ENCODE results near the gene C6orf132.
"Not testable (repeated sequence)": the region's sequence is repeated elsewhere in the genome, so short reads cannot be mapped to it uniquely, and the experiment has no call there.

C6orf132 gene

GRCh38 chr6:42162812-42163211 lies 20.4 kb upstream of the C6orf132 start:
- Histone ChIP-seq H3K4me1 (ENCODE audit: control insufficient read depth, insufficient read depth, low read length) (peaks cover 2% of the 10 kb centered on the region), H3K27ac (ENCODE audit: insufficient read depth, low read depth, low read length, poor library complexity, severe bottlenecking) (no peak overlapping the region), H3K36me3 (ENCODE audit: control insufficient read depth, insufficient read depth, low read length) (no peaks in the 10 kb centered on the region), H3K4me3 (ENCODE audit: insufficient read depth, low read depth, low read length) (no peak overlapping the region), H3K27me3 (ENCODE audit: control insufficient read depth, insufficient read depth, low read length, poor library complexity, severe bottlenecking) (no peaks in the 10 kb centered on the region), H3K9me3 (ENCODE audit: control insufficient read depth, low read length) (no peaks in the 10 kb centered on the region)
- 91 to 93% methylated on average over 13 of the region's 13 CpGs for WGBS, 2 experiments

- 57% methylated on average over 7 of the region's 7 CpGs for WGBS, 2 experiments
- no peak overlapping the region for H3K27ac ChIP-seq (ENCODE audit: insufficient read depth, low read depth, low read length, poor library complexity, severe bottlenecking)
- H3K36me3 ChIP-seq (ENCODE audit: control insufficient read depth, insufficient read depth, low read length), result no peaks in the 10 kb centered on the region
- H3K4me3 ChIP-seq (ENCODE audit: insufficient read depth, low read depth, low read length), result no peak overlapping the region
- no peaks in the 10 kb centered on the region for H3K9me3 ChIP-seq (ENCODE audit: control insufficient read depth, low read length)
- no peaks in the 10 kb centered on the region for H3K27me3 ChIP-seq (ENCODE audit: control insufficient read depth, insufficient read depth, low read length, poor library complexity, severe bottlenecking)
- peaks cover 2% of the 10 kb centered on the region for H3K4me1 ChIP-seq (ENCODE audit: control insufficient read depth, insufficient read depth, low read length)
Measured at GRCh38 chr6:42162384-42162783, 20.0 kb upstream of the C6orf132 start.

- WGBS, 2 experiments, result 81 to 85% methylated on average over 4 of the region's 4 CpGs
- no peaks in the 10 kb centered on the region for H3K9me3 ChIP-seq (ENCODE audit: control insufficient read depth, low read length)
- H3K4me1 ChIP-seq (ENCODE audit: control insufficient read depth, insufficient read depth, low read length), result peaks cover 2% of the 10 kb centered on the region
- H3K27ac ChIP-seq (ENCODE audit: insufficient read depth, low read depth, low read length, poor library complexity, severe bottlenecking), result no peak overlapping the region
- H3K4me3 ChIP-seq (ENCODE audit: insufficient read depth, low read depth, low read length), result no peak overlapping the region
- H3K27me3 ChIP-seq (ENCODE audit: control insufficient read depth, insufficient read depth, low read length, poor library complexity, severe bottlenecking), result no peaks in the 10 kb centered on the region
- no peaks in the 10 kb centered on the region for H3K36me3 ChIP-seq (ENCODE audit: control insufficient read depth, insufficient read depth, low read length)
Measured at GRCh38 chr6:42159431-42160024, 17.1 kb upstream of the C6orf132 start.

GRCh38 chr6:42158631-42159030 lies 16.2 kb upstream of the C6orf132 start:
- H3K4me1 ChIP-seq (ENCODE audit: control insufficient read depth, insufficient read depth, low read length), result peaks cover 2% of the 10 kb centered on the region
- 83 to 94% methylated on average over 2 of the region's 2 CpGs for WGBS, 2 experiments
- H3K9me3 ChIP-seq (ENCODE audit: control insufficient read depth, low read length), result no peaks in the 10 kb centered on the region
- H3K27ac ChIP-seq (ENCODE audit: insufficient read depth, low read depth, low read length, poor library complexity, severe bottlenecking), result no peak overlapping the region
- no peak overlapping the region for H3K4me3 ChIP-seq (ENCODE audit: insufficient read depth, low read depth, low read length)
- H3K36me3 ChIP-seq (ENCODE audit: control insufficient read depth, insufficient read depth, low read length), result no peaks in the 10 kb centered on the region
- no peaks in the 10 kb centered on the region for H3K27me3 ChIP-seq (ENCODE audit: control insufficient read depth, insufficient read depth, low read length, poor library complexity, severe bottlenecking)

GRCh38 chr6:42158011-42158410 lies 15.6 kb upstream of the C6orf132 start:
- Histone ChIP-seq H3K36me3 (ENCODE audit: control insufficient read depth, insufficient read depth, low read length) (no peaks in the 10 kb centered on the region), H3K27ac (ENCODE audit: insufficient read depth, low read depth, low read length, poor library complexity, severe bottlenecking) (no peak overlapping the region)
- 92 to 98% methylated on average over 2 of the region's 2 CpGs for WGBS, 2 experiments

GRCh38 chr6:42156638-42157037 lies 14.2 kb upstream of the C6orf132 start:
- Histone ChIP-seq H3K4me1 (ENCODE audit: control insufficient read depth, insufficient read depth, low read length) (no peaks in the 10 kb centered on the region), H3K27ac (ENCODE audit: insufficient read depth, low read depth, low read length, poor library complexity, severe bottlenecking) (no peak overlapping the region), H3K36me3 (ENCODE audit: control insufficient read depth, insufficient read depth, low read length) (no peaks in the 10 kb centered on the region), H3K27me3 (ENCODE audit: control insufficient read depth, insufficient read depth, low read length, poor library complexity, severe bottlenecking) (no peaks in the 10 kb centered on the region), H3K9me3 (ENCODE audit: control insufficient read depth, low read length) (no peaks in the 10 kb centered on the region), H3K4me3 (ENCODE audit: insufficient read depth, low read depth, low read length) (no peak overlapping the region)
- WGBS, 2 experiments, result 57 to 68% methylated on average over 3 of the region's 3 CpGs

More at GRCh38 chr6:42158011-42158410, 15.6 kb upstream of the C6orf132 start:
- Histone ChIP-seq H3K4me3 (ENCODE audit: insufficient read depth, low read depth, low read length) (no peak overlapping the region), H3K27me3 (ENCODE audit: control insufficient read depth, insufficient read depth, low read length, poor library complexity, severe bottlenecking) (no peaks in the 10 kb centered on the region), H3K4me1 (ENCODE audit: control insufficient read depth, insufficient read depth, low read length) (peaks cover 2% of the 10 kb centered on the region), H3K9me3 (ENCODE audit: control insufficient read depth, low read length) (no peaks in the 10 kb centered on the region)

GRCh38 chr6:42155293-42155692 lies 12.9 kb upstream of the C6orf132 start:
- no peaks in the 10 kb centered on the region for H3K36me3 ChIP-seq (ENCODE audit: control insufficient read depth, insufficient read depth, low read length)
- WGBS, 2 experiments, result 93 to 94% methylated on average over 4 of the region's 4 CpGs
- H3K27ac ChIP-seq (ENCODE audit: insufficient read depth, low read depth, low read length, poor library complexity, severe bottlenecking), result no peak overlapping the region
- no peaks in the 10 kb centered on the region for H3K27me3 ChIP-seq (ENCODE audit: control insufficient read depth, insufficient read depth, low read length, poor library complexity, severe bottlenecking)
- no peak overlapping the region for H3K4me3 ChIP-seq (ENCODE audit: insufficient read depth, low read depth, low read length)
- no peaks in the 10 kb centered on the region for H3K4me1 ChIP-seq (ENCODE audit: control insufficient read depth, insufficient read depth, low read length)
- no peaks in the 10 kb centered on the region for H3K9me3 ChIP-seq (ENCODE audit: control insufficient read depth, low read length)

- Histone ChIP-seq H3K27me3 (ENCODE audit: control insufficient read depth, insufficient read depth, low read length, poor library complexity, severe bottlenecking) (no peaks in the 10 kb centered on the region), H3K36me3 (ENCODE audit: control insufficient read depth, insufficient read depth, low read length) (no peaks in the 10 kb centered on the region), H3K9me3 (ENCODE audit: control insufficient read depth, low read length) (no peaks in the 10 kb centered on the region), H3K27ac (ENCODE audit: insufficient read depth, low read depth, low read length, poor library complexity, severe bottlenecking) (no peak overlapping the region), H3K4me1 (ENCODE audit: control insufficient read depth, insufficient read depth, low read length) (no peaks in the 10 kb centered on the region), H3K4me3 (ENCODE audit: insufficient read depth, low read depth, low read length) (no peak overlapping the region)
Measured at GRCh38 chr6:42154461-42155209, 12.2 kb upstream of the C6orf132 start.

GRCh38 chr6:42153921-42154320 lies 11.5 kb upstream of the C6orf132 start:
- no peaks in the 10 kb centered on the region for H3K27me3 ChIP-seq (ENCODE audit: control insufficient read depth, insufficient read depth, low read length, poor library complexity, severe bottlenecking)

GRCh38 chr6:42152528-42153213 lies 10.3 kb upstream of the C6orf132 start:
- not testable (repeated sequence) for H3K27ac ChIP-seq (ENCODE audit: insufficient read depth, low read depth, low read length, poor library complexity, severe bottlenecking); H3K4me3 ChIP-seq (ENCODE audit: insufficient read depth, low read depth, low read length); H3K36me3 ChIP-seq (ENCODE audit: control insufficient read depth, insufficient read depth, low read length); H3K4me1 ChIP-seq (ENCODE audit: control insufficient read depth, insufficient read depth, low read length); H3K9me3 ChIP-seq (ENCODE audit: control insufficient read depth, low read length); H3K27me3 ChIP-seq (ENCODE audit: control insufficient read depth, insufficient read depth, low read length, poor library complexity, severe bottlenecking)
- WGBS, 2 experiments, result 88 to 91% methylated on average over 3 of the region's 4 CpGs

More at GRCh38 chr6:42153921-42154320, 11.5 kb upstream of the C6orf132 start:
- H3K36me3 ChIP-seq (ENCODE audit: control insufficient read depth, insufficient read depth, low read length), result no peaks in the 10 kb centered on the region
- H3K27ac ChIP-seq (ENCODE audit: insufficient read depth, low read depth, low read length, poor library complexity, severe bottlenecking), result no peak overlapping the region
- H3K4me3 ChIP-seq (ENCODE audit: insufficient read depth, low read depth, low read length), result no peak overlapping the region
- WGBS, 2 experiments, result 89 to 93% methylated on average over 5 of the region's 5 CpGs
- H3K4me1 ChIP-seq (ENCODE audit: control insufficient read depth, insufficient read depth, low read length), result no peaks in the 10 kb centered on the region
- no peaks in the 10 kb centered on the region for H3K9me3 ChIP-seq (ENCODE audit: control insufficient read depth, low read length)

Measured in ectodermal cell (in vitro differentiated cells).